WTC11 (cell line): ENCODE data around the gene RASL12.

Experiments
- NFYB ChIP-seq: sonication (generic); formaldehyde crosslinking; conservative IDR thresholded peaks from 2 replicates; pipeline ENCODE4 v1.8.0; 2022; ENCODE audit warnings: low read depth, missing genetic modification reagents
- TF ChIP-seq, protein P1 (sequence below): sonication (generic); formaldehyde crosslinking; IDR thresholded peaks from 2 replicates; pipeline ENCODE4 v1.8.1; 2022; ENCODE audit warnings: low read depth, missing genetic modification reagents, borderline replicate concordance
- TF ChIP-seq, protein P2 (sequence below): fragments of 200-600 bp; IDR thresholded peaks from 2 replicates; pipeline ENCODE4 v1.8.0; 2022; ENCODE audit warnings: antibody characterized with exemption

DNA sequence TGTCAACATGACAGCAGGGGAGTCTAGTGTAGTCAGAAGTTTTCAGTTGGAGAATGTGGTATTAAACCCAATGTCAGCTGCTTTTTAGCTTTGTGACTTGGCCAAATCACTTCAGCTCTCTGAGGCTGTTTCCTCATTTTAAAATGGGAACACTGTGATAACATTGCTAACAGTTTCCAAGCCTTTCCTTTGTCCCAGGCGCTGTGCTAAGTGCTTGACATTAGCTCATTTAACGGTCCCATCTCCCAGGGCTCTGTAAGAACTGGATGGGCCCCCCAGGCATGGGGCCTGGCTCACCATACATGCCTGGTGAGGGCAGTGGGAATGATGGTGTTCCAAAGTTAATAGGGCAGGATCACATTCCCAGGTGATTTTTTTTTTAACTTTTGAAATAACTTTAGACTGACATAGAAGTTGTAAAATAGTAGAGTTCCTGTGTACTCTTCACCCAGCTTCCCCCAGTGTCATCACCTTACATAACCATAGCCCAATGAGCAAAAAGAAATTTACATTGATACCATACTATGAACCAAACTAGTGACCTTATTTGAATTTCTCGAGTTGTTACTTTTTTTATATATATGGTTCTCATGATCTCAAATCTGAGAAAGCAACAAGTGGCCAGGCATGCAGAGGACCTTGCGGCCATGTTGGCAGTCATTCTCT, 7.7 kb downstream of the RASL12 start:
- TF ChIP-seq, protein P1, sequence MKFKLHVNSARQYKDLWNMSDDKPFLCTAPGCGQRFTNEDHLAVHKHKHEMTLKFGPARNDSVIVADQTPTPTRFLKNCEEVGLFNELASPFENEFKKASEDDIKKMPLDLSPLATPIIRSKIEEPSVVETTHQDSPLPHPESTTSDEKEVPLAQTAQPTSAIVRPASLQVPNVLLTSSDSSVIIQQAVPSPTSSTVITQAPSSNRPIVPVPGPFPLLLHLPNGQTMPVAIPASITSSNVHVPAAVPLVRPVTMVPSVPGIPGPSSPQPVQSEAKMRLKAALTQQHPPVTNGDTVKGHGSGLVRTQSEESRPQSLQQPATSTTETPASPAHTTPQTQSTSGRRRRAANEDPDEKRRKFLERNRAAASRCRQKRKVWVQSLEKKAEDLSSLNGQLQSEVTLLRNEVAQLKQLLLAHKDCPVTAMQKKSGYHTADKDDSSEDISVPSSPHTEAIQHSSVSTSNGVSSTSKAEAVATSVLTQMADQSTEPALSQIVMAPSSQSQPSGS (CRISPR knock-in tag): no peak
- TF ChIP-seq NFYB (CRISPR knock-in tag): no peak
- TF ChIP-seq, protein P2, sequence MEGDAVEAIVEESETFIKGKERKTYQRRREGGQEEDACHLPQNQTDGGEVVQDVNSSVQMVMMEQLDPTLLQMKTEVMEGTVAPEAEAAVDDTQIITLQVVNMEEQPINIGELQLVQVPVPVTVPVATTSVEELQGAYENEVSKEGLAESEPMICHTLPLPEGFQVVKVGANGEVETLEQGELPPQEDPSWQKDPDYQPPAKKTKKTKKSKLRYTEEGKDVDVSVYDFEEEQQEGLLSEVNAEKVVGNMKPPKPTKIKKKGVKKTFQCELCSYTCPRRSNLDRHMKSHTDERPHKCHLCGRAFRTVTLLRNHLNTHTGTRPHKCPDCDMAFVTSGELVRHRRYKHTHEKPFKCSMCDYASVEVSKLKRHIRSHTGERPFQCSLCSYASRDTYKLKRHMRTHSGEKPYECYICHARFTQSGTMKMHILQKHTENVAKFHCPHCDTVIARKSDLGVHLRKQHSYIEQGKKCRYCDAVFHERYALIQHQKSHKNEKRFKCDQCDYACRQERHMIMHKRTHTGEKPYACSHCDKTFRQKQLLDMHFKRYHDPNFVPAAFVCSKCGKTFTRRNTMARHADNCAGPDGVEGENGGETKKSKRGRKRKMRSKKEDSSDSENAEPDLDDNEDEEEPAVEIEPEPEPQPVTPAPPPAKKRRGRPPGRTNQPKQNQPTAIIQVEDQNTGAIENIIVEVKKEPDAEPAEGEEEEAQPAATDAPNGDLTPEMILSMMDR: no peak
